Liver (tissue), 9 donors: ENCODE results near the gene LZIC. TPM values are rescaled to one million over a fixed set of nuclear protein-coding genes. Genes with fewer than 3 reads are reported as not detected.

Experiments used
- DNase-seq: peaks from one replicate; pipeline ENCODE4 v3.0.0-alpha.2; 2017; ENCODE audit warnings: low spot score
- H3K27ac ChIP-seq, 2 donors: one replicate each; pipeline ENCODE4 v1.7.0; 2013; ENCODE audit warnings: inconsistent platforms in 2 of 2, low read length in 2 of 2, control low read depth in 1 of 2, low read depth in 1 of 2, mild to moderate bottlenecking in 1 of 2
- H3K27me3 ChIP-seq, 4 donors: one replicate each; pipeline versions ENCODE4 v1.6.1 to v1.7.0; 2013; ENCODE audit warnings: low read length in 3 of 4, inconsistent platforms in 1 of 4, mild to moderate bottlenecking in 1 of 4, moderate library complexity in 1 of 4; ENCODE audit not compliant: control insufficient read depth in 4 of 4, insufficient read depth in 4 of 4
- H3K36me3 ChIP-seq, 4 donors: one replicate each; pipeline versions ENCODE4 v1.6.1 to v1.7.0; 2013; ENCODE audit warnings: low read length in 3 of 4, mild to moderate bottlenecking in 3 of 4, low read depth in 1 of 4, moderate library complexity in 1 of 4; ENCODE audit not compliant: control insufficient read depth in 4 of 4, insufficient read depth in 3 of 4
- H3K4me1 ChIP-seq, 4 donors: one replicate each; pipeline versions ENCODE4 v1.6.1 to v1.7.0; 2013; ENCODE audit warnings: low read length in 3 of 4, mild to moderate bottlenecking in 3 of 4, moderate library complexity in 1 of 4; ENCODE audit not compliant: control insufficient read depth in 4 of 4, insufficient read depth in 4 of 4
- H3K4me3 ChIP-seq, 3 donors: one replicate each; pipeline versions ENCODE4 v1.6.1 to v1.7.0; 2013; ENCODE audit warnings: low read length in 3 of 3, control low read depth in 1 of 3, low read depth in 1 of 3, mild to moderate bottlenecking in 1 of 3
- H3K9ac ChIP-seq, 2 donors: one replicate each; pipeline ENCODE4 v1.7.0; 2013; ENCODE audit warnings: low read length in 2 of 2, mild to moderate bottlenecking in 2 of 2, moderate library complexity in 2 of 2, control low read depth in 1 of 2, low read depth in 1 of 2
- H3K9me3 ChIP-seq, 4 donors: one replicate each; pipeline versions ENCODE4 v1.6.1 to v1.7.0; 2013; ENCODE audit warnings: low read length in 3 of 4; ENCODE audit not compliant: control insufficient read depth in 4 of 4
- ATF3 ChIP-seq: IDR thresholded peaks from 2 replicates; pipeline ENCODE4 v1.6.1; 2016; ENCODE audit warnings: antibody characterized with exemption
- CTCF ChIP-seq: fragments of 150-350 bp; IDR thresholded peaks from 2 replicates; pipeline ENCODE4 v1.5.1; 2017; ENCODE audit warnings: improper control_type of control experiment, low read depth, low read length; ENCODE audit not compliant: missing input control
- EGR1 ChIP-seq, 2 donors: IDR thresholded peaks; 2 replicates each; pipeline ENCODE4 v1.6.1; 2016 to 2018; ENCODE audit warnings: antibody characterized with exemption in 2 of 2, low read depth in 2 of 2
- FOXA1 ChIP-seq: IDR thresholded peaks from 2 replicates; pipeline ENCODE4 v1.6.1; 2016; ENCODE audit warnings: antibody characterized with exemption
- FOXA2 ChIP-seq: IDR thresholded peaks from 2 replicates; pipeline ENCODE4 v1.6.1; 2016; ENCODE audit warnings: antibody characterized with exemption
- GABPA ChIP-seq, 2 donors: IDR thresholded peaks in 1 of 2; conservative IDR thresholded peaks in 1 of 2; 2 replicates each; pipeline ENCODE4 v1.6.1; 2016; ENCODE audit warnings: antibody characterized with exemption in 2 of 2, mild to moderate bottlenecking in 1 of 2, moderate library complexity in 1 of 2
- HNF4A ChIP-seq, 2 donors: conservative IDR thresholded peaks; 2 replicates each; pipeline ENCODE4 v1.6.1; 2016; ENCODE audit warnings: antibody characterized with exemption in 2 of 2, mild to moderate bottlenecking in 2 of 2
- HNF4G ChIP-seq: IDR thresholded peaks from 2 replicates; pipeline ENCODE4 v1.6.1; 2016; ENCODE audit warnings: antibody characterized with exemption
- JUND ChIP-seq, 2 donors: IDR thresholded peaks; 2 replicates each; pipeline ENCODE4 v1.6.1; 2016; ENCODE audit warnings: antibody characterized with exemption in 2 of 2
- NR2F2 ChIP-seq: IDR thresholded peaks from 2 replicates; pipeline ENCODE4 v1.6.1; 2016; ENCODE audit warnings: antibody characterized with exemption
- RAD21 ChIP-seq, 2 donors: IDR thresholded peaks; 2 replicates each; pipeline ENCODE4 v1.6.1; 2016; ENCODE audit warnings: antibody characterized with exemption in 2 of 2, mild to moderate bottlenecking in 2 of 2
- REST ChIP-seq: IDR thresholded peaks from 2 replicates; pipeline ENCODE4 v1.6.1; 2016; ENCODE audit warnings: antibody characterized with exemption, mild to moderate bottlenecking
- RXRA ChIP-seq, 2 donors: IDR thresholded peaks; 2 replicates each; pipeline ENCODE4 v1.6.1; 2017 to 2018; ENCODE audit warnings: antibody characterized with exemption in 2 of 2, mild to moderate bottlenecking in 1 of 2
- SP1 ChIP-seq: IDR thresholded peaks from 2 replicates; pipeline ENCODE4 v1.6.1; 2018; ENCODE audit warnings: antibody characterized with exemption, mild to moderate bottlenecking
- TAF1 ChIP-seq: conservative IDR thresholded peaks from 2 replicates; pipeline ENCODE4 v1.6.1; 2016; ENCODE audit warnings: antibody characterized with exemption, mild to moderate bottlenecking
- YY1 ChIP-seq: IDR thresholded peaks from 2 replicates; pipeline ENCODE4 v1.6.1; 2016; ENCODE audit warnings: antibody characterized with exemption, mild to moderate bottlenecking
- WGBS: extraction: QIAGEN DNeasy Blood & Tissue Kit; methylation state at CpG from one replicate; pipeline ENCODE4 v1.1.7; 2013; 5-methylcytosine and 5-hydroxymethylcytosine counted together
- polyA plus RNA-seq, 2 donors: library from polyadenylated mRNA; stranded (reverse) in 1 of 2; unstranded in 1 of 2; fragments of 200-250 nt in 1 of 2; fragments of >200 nt in 1 of 2; fragmentation: Nextera tagmentation in 1 of 2; extraction: Ambion mirVana in 1 of 2; gene quantifications; one replicate each; pipeline versions ENCODE4 v1.2.1 to v1.2.3, GENCODE V29; 2013 to 2015
- total RNA-seq, 2 donors: library from RNA; depleted of rRNA; stranded (reverse); fragments of >200 nt; gene quantifications; one replicate each; pipeline ENCODE4 v1.2.3, GENCODE V29; 2014
- TF ChIP-seq, protein P1 (sequence below): IDR thresholded peaks from 2 replicates; pipeline ENCODE4 v1.6.1; 2016; ENCODE audit warnings: antibody characterized with exemption
- TF ChIP-seq, protein P2 (sequence below): IDR thresholded peaks from 2 replicates; pipeline ENCODE4 v1.6.1; 2016; ENCODE audit warnings: antibody characterized with exemption
- donor health status: healthy.
- donor health status: healthy.
- donor health status: healthy.
- donor health status: healthy.
- donor health status: healthy.

LZIC gene
- total and polyA plus RNA-seq, 4 donors, result 10.8 to 22.6 (median 13.8) TPM

- Histone ChIP-seq H3K27ac (no peak overlapping the region), H3K36me3 (peaks cover 3 to 14% (median 9%) of the 10 kb centered on the region in 4 donors), H3K4me3 (no peak overlapping the region), H3K9ac (no peak overlapping the region), H3K4me1 (peaks cover 0 to 1% (median 0%) of the 10 kb centered on the region in 4 donors), H3K9me3 (no peaks in the 10 kb centered on the region), H3K27me3 (no peaks in the 10 kb centered on the region)
- TF ChIP-seq NR2F2 (no peak), GABPA (IDR thresholded peaks at IDR 0.05 in 1 of 2, conservative IDR thresholded peaks at IDR 0.05 in 1 of 2) (no peak), FOXA1 (no peak), SP1 (no peak), TAF1 (no peak), YY1 (no peak), FOXA2 (no peak), JUND (IDR thresholded peaks at IDR 0.05) (no peak), HNF4A (conservative IDR thresholded peaks at IDR 0.05) (no peak), EGR1 (IDR thresholded peaks at IDR 0.05; ENCODE audit: low read depth in 2 of 2) (no peak), HNF4G (no peak), RAD21 (IDR thresholded peaks at IDR 0.05) (no peak), CTCF (no peak), REST (no peak), ATF3 (no peak)
- TF ChIP-seq, protein P1, sequence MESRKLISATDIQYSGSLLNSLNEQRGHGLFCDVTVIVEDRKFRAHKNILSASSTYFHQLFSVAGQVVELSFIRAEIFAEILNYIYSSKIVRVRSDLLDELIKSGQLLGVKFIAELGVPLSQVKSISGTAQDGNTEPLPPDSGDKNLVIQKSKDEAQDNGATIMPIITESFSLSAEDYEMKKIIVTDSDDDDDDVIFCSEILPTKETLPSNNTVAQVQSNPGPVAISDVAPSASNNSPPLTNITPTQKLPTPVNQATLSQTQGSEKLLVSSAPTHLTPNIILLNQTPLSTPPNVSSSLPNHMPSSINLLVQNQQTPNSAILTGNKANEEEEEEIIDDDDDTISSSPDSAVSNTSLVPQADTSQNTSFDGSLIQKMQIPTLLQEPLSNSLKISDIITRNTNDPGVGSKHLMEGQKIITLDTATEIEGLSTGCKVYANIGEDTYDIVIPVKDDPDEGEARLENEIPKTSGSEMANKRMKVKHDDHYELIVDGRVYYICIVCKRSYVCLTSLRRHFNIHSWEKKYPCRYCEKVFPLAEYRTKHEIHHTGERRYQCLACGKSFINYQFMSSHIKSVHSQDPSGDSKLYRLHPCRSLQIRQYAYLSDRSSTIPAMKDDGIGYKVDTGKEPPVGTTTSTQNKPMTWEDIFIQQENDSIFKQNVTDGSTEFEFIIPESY, result no peak
- TF ChIP-seq, protein P2, sequence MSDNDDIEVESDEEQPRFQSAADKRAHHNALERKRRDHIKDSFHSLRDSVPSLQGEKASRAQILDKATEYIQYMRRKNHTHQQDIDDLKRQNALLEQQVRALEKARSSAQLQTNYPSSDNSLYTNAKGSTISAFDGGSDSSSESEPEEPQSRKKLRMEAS, result no peak
- WGBS, result 64% methylated on average over 6 of the region's 6 CpGs
- no peak for DNase-seq
Measured at GRCh38 chr1:9985001-9985400, 41.8 kb upstream of the LZIC start.

DNA sequence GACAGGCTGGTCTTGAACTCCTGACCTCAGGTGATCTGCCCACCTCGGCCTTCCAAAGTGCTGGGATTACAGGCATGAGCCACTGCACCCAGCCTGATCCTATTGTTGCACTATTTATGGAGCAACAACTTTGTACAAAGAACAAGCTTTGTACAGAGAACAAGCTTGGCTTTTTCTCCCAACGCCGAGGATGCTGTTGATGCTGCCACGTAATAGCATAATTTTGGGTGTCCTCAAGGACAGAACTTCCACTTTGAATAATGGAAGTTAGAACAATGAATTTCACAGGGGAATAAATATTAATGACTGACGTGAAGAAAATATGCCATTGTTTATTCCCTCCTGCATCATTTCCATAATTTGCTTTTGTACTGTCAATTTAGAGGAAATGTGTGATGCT, 41.1 kb upstream of the LZIC start:
- 94% methylated on average over 5 of the region's 5 CpGs for WGBS
- H3K27me3 ChIP-seq, result no peaks in the 10 kb centered on the region
- peaks cover 3 to 14% (median 9%) of the 10 kb centered on the region in 4 donors for H3K36me3 ChIP-seq
- H3K9me3 ChIP-seq, result no peaks in the 10 kb centered on the region
- no peak overlapping the region for H3K4me3 ChIP-seq
- no peak overlapping the region for H3K9ac ChIP-seq
- H3K4me1 ChIP-seq, result no peaks in the 10 kb centered on the region
- H3K27ac ChIP-seq, result no peak overlapping the region
- DNase-seq, result no peak
- no peak for TF ChIP-seq RXRA (IDR thresholded peaks at IDR 0.05)
- TF ChIP-seq SP1, result no peak
- no peak for TF ChIP-seq NR2F2
- TF ChIP-seq RAD21 (IDR thresholded peaks at IDR 0.05), result no peak
- TF ChIP-seq, protein P1, result no peak
- no peak for TF ChIP-seq YY1
- TF ChIP-seq ATF3, result no peak
- TF ChIP-seq FOXA1, result no peak
- TF ChIP-seq, protein P2, result no peak
- no peak for TF ChIP-seq EGR1 (IDR thresholded peaks at IDR 0.05; ENCODE audit: low read depth in 2 of 2)
- TF ChIP-seq GABPA (IDR thresholded peaks at IDR 0.05 in 1 of 2, conservative IDR thresholded peaks at IDR 0.05 in 1 of 2), result no peak
- TF ChIP-seq HNF4G, result no peak
- TF ChIP-seq FOXA2, result no peak
- no peak for TF ChIP-seq TAF1
- no peak for TF ChIP-seq CTCF
- no peak for TF ChIP-seq HNF4A (conservative IDR thresholded peaks at IDR 0.05)
- TF ChIP-seq JUND (IDR thresholded peaks at IDR 0.05), result no peak
